K562 (cell line): ENCODE measurements around the gene TPO. TPM values are rescaled to one million over a fixed set of nuclear protein-coding genes. Genes with fewer than 3 reads are reported as not detected.

Source experiments
- ATAC-seq: fragments of 200-7000 bp; cut with Tn5 transposase; 3 replicates; pipeline ENCODE4 v1.9.1; 2020; ENCODE audit warnings: moderate library complexity
- BruUV-seq: library from RNA; stranded (reverse); fragments of 400-500 nt; replicated peaks from 2 replicates; lab custom pipeline; 2021; lab: Mats Ljungman, UMichigan
- CTCF ChIA-PET: fragments of 300-600 bp; formaldehyde crosslinking; extraction: SDS; loops from one replicate; lab custom pipeline; 2021; ENCODE audit warnings: low intra/inter-chr PET ratio; lab: Yijun Ruan, JAX
- POLR2A ChIA-PET: fragments of 300-600, 350-650 bp; sonication (Branson Sonifier 250); formaldehyde crosslinking; extraction: SDS; loops from one replicate; lab custom pipeline; 2021; ENCODE audit warnings: antibody characterized with exemption, inconsistent platforms; lab: Yijun Ruan, JAX
- DNase-seq, 4 experiments: peaks; one replicate each; pipeline versions ENCODE4 v3.0.0 to v3.0.0-alpha.2; 2011 to 2018; ENCODE audit warnings: low spot score in 3 of 4, mixed read lengths in 3 of 4; ENCODE audit errors: extremely low read depth in 1 of 4
- FAIRE-seq: peaks from 2 replicates; lab custom pipeline; 2011; peaks lifted over from hg19 to GRCh38; lab: Jason Lieb, UNC
- H2AFZ ChIP-seq: 2 replicates; pipeline ENCODE4 v1.6.0; 2011; ENCODE audit warnings: low read depth, low read length, control low read depth, inconsistent platforms
- H3K27ac ChIP-seq: fragments of 200-600 bp; 3 replicates; pipeline ENCODE4 v1.8.0; 2011; ENCODE audit warnings: low read depth, mild to moderate bottlenecking, control low read depth, inconsistent platforms, low read length, moderate library complexity, mixed read lengths; ENCODE audit errors: extremely low read depth
- H3K27me3 ChIP-seq, 2 experiments: fragments of 300-600 bp in 1 of 2; 2 replicates in 1 of 2; 3 replicates in 1 of 2; pipeline versions ENCODE4 v1.6.0 to v1.8.0; 2011; ENCODE audit warnings: inconsistent platforms in 2 of 2, low read length in 2 of 2, mild to moderate bottlenecking in 1 of 2, mixed read lengths in 1 of 2, moderate library complexity in 1 of 2; ENCODE audit not compliant: control insufficient read depth in 2 of 2, insufficient read depth in 2 of 2
- H3K36me3 ChIP-seq: fragments of 300-600 bp; 3 replicates; pipeline ENCODE4 v1.8.0; 2011; ENCODE audit warnings: mild to moderate bottlenecking, low read length, inconsistent platforms; ENCODE audit not compliant: control insufficient read depth, insufficient read depth
- H3K4me1 ChIP-seq, 2 experiments: fragments of 200-600 bp in 1 of 2; replicated peaks in 1 of 2; 2 replicates in 1 of 2; 3 replicates in 1 of 2; pipeline versions ENCODE4 v1.5.1 to v1.8.0; 2011; ENCODE audit warnings: inconsistent platforms in 2 of 2, low read length in 2 of 2, mild to moderate bottlenecking in 1 of 2, mixed read lengths in 1 of 2, moderate library complexity in 1 of 2; ENCODE audit not compliant: control insufficient read depth in 2 of 2, insufficient read depth in 2 of 2
- H3K4me2 ChIP-seq: 2 replicates; pipeline ENCODE4 v1.6.1; 2011; ENCODE audit warnings: low read length, control low read depth, inconsistent platforms, mixed read lengths; ENCODE audit not compliant: insufficient read depth
- H3K4me3 ChIP-seq: fragments of 200-600 bp; sonication (generic), shearing (Covaris generic); 2 replicates; pipeline ENCODE4 v1.5.1; 2016; ENCODE audit warnings: control low read depth, inconsistent platforms
- H3K79me2 ChIP-seq: fragments of 200-600 bp; 3 replicates; pipeline ENCODE4 v1.8.0; 2011; ENCODE audit warnings: low read length, inconsistent platforms; ENCODE audit not compliant: control insufficient read depth, insufficient read depth
- H3K9ac ChIP-seq, 2 experiments: 2 replicates each; pipeline versions ENCODE4 v1.6.0 to v1.6.1; 2011; ENCODE audit warnings: low read depth in 2 of 2, low read length in 2 of 2, control low read depth in 1 of 2, inconsistent platforms in 1 of 2, mild to moderate bottlenecking in 1 of 2, mixed read lengths in 1 of 2; ENCODE audit not compliant: insufficient read depth in 1 of 2
- H3K9me1 ChIP-seq: one replicate; pipeline ENCODE4 v1.6.0; 2011; ENCODE audit warnings: inconsistent platforms, mild to moderate bottlenecking, low read length, moderate library complexity; ENCODE audit not compliant: control insufficient read depth, insufficient read depth
- H3K9me3 ChIP-seq: replicated peaks from 2 replicates; pipeline ENCODE4 v1.5.1; 2011; ENCODE audit warnings: low read depth, low read length, inconsistent platforms; ENCODE audit not compliant: control insufficient read depth, insufficient read depth
- H4K20me1 ChIP-seq: replicated peaks from 2 replicates; pipeline ENCODE4 v1.6.1; 2011; ENCODE audit warnings: low read length, inconsistent platforms, mixed read lengths; ENCODE audit not compliant: control insufficient read depth, insufficient read depth
- CREB5 ChIP-seq: fragments of 250-450 bp; sonication (Bioruptor Pico); IDR thresholded peaks from 2 replicates; pipeline ENCODE4 v1.5.0; 2020; ENCODE audit warnings: mild to moderate bottlenecking
- IRF1 ChIP-seq: sonication (generic); formaldehyde crosslinking; IDR thresholded peaks from 2 replicates; pipeline ENCODE4 v1.8.0; 2022; ENCODE audit warnings: missing genetic modification reagents, mild to moderate bottlenecking, borderline replicate concordance
- SMARCE1 ChIP-seq: fragments of 450-650 bp; IDR thresholded peaks from 2 replicates; pipeline ENCODE4 v1.7.1; 2016; ENCODE audit warnings: mild to moderate bottlenecking
- ZNF354B ChIP-seq: fragments of 250-450 bp; sonication (Bioruptor Pico); IDR thresholded peaks from 2 replicates; pipeline ENCODE4 v1.4.0; 2020
- WGBS: fragments of 100-300 bp; shearing (Covaris generic); methylation state at CpG from one replicate; pipeline ENCODE4 v1.1.6; 2016; ENCODE audit warnings: low coverage, mixed read lengths; ENCODE audit not compliant: insufficient coverage; ENCODE audit errors: missing lambda C conversion rate; 5-methylcytosine and 5-hydroxymethylcytosine counted together
- in situ Hi-C: fragments of 300-500 bp; cut with MboI; formaldehyde crosslinking; loops from 4 replicates; pipeline ENCODE4 v1.15.0; 2018; ENCODE audit warnings: inconsistent platforms, mixed read lengths
- intact Hi-C: fragments of 100-400 bp; cut with micrococcal nuclease; formaldehyde crosslinking; loops from 2 replicates; pipeline ENCODE4 v1.14.2; 2022
- polyA plus RNA-seq, 8 experiments: library from polyadenylated mRNA; depleted of rRNA in 4 of 8; stranded (reverse) in 5 of 8; unstranded in 3 of 8; fragments of >200 nt; fragmentation: Nextera tagmentation in 2 of 8; fragmentation: Illumina TruSeq in 1 of 8; extraction: Ambion mirVana in 2 of 8; extraction: Trizol in 1 of 8; gene quantifications; 2 replicates each; pipeline versions ENCODE4 v1.2.1 to v1.2.3, GENCODE V29; 2011 to 2014; ENCODE audit warnings: inconsistent platforms in 1 of 8, missing spikeins in 1 of 8
- total RNA-seq, 7 experiments: library from RNA; depleted of rRNA in 6 of 7; stranded (reverse); fragments of >200 nt in 6 of 7; fragmentation: Illumina TruSeq in 2 of 7; extraction: Trizol in 2 of 7; gene quantifications; 2 replicates each; pipeline versions ENCODE4 v1.2.1 to v1.2.3, GENCODE V29; 2011 to 2021; ENCODE audit warnings: low replicate concordance in 1 of 7

TPO gene
- total and polyA plus RNA-seq, 9 of the 15 experiments (the other 6 are each of a cell fraction or from before 2014, with no cell fraction given), result not detected

GRCh38 chr2:1561811-1562421 lies 148.7 kb downstream of the TPO start:
- no peaks in the 10 kb centered on the region for H4K20me1 ChIP-seq
- no peaks in the 10 kb centered on the region for H3K9me1 ChIP-seq
- no TSS peak for BruUV-seq
- in situ Hi-C loops (no loop called here), intact Hi-C loops (no loop called here)
- POLR2A ChIA-PET, result interaction anchor here (0.6 kb wide), 1 partner anchor 428 kb away, joined by 3 read pairs; no protein-coding TSS in a partner anchor
- no peak overlapping the region for H3K9ac ChIP-seq
- no peaks in the 10 kb centered on the region for H3K9me3 ChIP-seq
- no peak overlapping the region for H2AFZ ChIP-seq
- H3K27me3 ChIP-seq, result peaks cover 2 to 26% of the 10 kb centered on the region in 2 experiments; a peak in 3 of 5 replicates
- no peak overlapping the region for H3K4me2 ChIP-seq
- ATAC-seq, result no peak
- WGBS, result under 1% methylated on average over 22 of the region's 24 CpGs
- no peaks in the 10 kb centered on the region for H3K79me2 ChIP-seq
- FAIRE-seq, result no peak
- H3K4me1 ChIP-seq, result no peaks in the 10 kb centered on the region
- no peak for DNase-seq
- TF ChIP-seq IRF1 (no peak), CREB5 (no peak), ZNF354B (CRISPR knock-in tag) (no peak), SMARCE1 (no peak)
- CTCF ChIA-PET, result no interaction called here
- H3K36me3 ChIP-seq, result no peaks in the 10 kb centered on the region
- no peak overlapping the region for H3K4me3 ChIP-seq
- no peak overlapping the region for H3K27ac ChIP-seq
